ENCODE results near the gene CTSK.

- TF ChIP-seq GATA2 (IDR thresholded peaks at IDR 0.05; ENCODE audit: low read depth, low read length) = no peak
- TF ChIP-seq GATA3 (IDR thresholded peaks at IDR 0.05; ENCODE audit: low read depth, low read length) = no peak
Observed at GRCh38 chr1:150778409-150778808, 29.7 kb downstream of the CTSK start.
